Activated CD4-positive, alpha-beta T cell treated with anti-CD3 and anti-CD28 coated beads, Interleukin-2, amount 50 U/mL, for 16 hours (primary cell): ENCODE data around the gene AIFM2.
"Not testable (repeated sequence)": the region's sequence is repeated elsewhere in the genome, so short reads cannot be mapped to it uniquely, and the experiment has no call there.

ENCODE experiments used
- DNase-seq: peaks from one replicate; pipeline ENCODE4 v3.0.0-alpha.2; 2020

Gene AIFM2

DNA sequence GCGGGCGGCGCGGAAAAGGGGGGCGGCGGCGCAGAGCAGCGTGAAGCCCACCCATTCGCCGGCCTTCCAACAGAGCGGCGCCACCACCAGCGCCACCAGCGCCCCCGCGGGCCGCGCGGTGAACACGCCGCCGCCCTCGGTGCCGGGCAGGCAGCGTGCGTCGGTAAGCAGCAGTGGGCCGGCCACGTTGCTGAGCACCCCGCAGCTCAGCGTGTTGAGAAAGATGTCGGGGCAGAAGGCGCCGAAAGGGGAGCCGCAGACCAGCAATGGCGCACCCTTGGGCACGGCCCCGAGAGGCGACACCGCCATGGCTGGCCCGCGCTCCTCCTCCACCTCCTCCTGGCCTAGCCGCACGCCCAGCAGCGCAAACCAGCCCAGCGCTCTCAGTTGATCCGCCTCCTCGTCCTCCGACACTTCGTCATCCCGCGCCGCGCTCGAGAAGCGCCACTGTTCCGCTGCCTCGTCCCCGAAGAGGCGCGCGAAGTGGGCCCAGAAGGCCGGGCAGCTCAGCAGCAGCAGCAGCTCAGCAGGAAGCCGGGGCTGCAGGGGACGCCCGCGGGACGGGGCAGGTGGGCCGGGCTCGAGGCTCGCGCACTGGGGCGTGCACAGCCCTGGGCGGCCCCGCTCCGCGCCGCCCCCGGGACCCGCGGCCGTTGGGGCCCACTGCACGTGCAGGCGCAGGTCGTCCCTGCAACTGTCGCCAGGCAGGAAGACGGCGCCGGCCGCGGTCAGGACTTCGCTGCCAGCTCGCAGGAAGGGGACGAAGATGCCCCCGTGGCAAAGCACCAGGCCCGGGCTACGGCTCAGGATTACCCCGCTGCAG lies 13.3 kb upstream of the AIFM2 start:
- peak; percentile 72 for DNase-seq

DNA sequence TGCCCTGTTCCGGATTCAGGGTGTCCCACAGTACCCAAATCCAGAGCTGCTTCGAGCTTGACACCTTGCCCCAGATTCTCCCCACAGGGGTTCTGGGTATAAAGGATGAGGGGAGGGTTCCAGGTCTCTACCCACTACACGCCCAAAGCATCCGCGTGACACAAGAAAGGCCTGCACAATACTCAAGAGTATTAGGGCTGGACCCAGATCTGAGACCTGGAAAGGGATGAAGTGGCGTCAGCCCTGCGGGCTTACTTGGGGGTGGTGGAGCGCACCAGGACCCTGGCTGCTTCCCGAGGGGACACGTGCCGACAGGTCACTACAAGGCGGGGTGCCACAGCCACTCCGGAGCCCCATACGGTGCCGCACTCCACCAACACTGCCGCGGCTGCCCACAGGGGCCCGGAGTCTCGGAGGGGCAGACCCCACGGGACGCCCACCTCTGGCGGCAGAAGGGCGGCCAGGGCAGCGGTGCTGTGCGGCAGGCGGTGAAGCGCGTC lies 12.6 kb upstream of the AIFM2 start:
- no peak for DNase-seq

DNA sequence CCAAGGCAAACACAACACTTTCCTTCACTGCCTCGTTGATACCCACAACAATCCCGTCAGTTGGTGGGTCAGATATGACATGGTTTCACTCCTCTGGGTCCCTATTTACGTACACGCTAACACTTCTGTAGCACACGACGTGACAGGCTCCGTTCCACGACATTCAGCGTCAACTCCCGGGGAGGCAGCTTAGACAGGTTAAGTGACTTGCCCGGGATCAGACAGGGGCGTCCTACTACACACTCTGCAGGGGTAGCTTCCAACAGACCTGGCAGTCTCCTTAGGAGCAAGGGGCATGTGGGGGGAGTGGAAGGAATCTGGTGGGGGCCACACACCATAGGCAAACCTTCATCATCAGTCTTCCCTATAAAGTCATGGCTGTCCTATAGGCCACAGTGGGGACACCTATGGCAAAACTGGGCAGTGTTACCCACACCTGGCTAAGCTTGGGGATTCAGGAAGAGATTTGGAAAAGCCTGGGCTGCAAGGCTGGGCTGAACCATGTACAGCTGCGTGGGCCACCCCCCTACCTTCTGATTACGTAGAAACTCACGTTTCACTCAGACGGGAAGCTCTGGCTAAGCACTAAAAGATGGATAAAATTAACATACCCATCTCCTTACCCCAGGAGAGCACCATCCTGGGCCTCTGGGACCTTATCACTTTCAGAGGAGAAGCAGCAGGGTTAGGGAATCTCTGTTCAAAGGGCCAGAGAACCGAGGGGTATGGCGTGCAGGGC lies 11.9 kb upstream of the AIFM2 start:
- DNase-seq = no peak

DNA sequence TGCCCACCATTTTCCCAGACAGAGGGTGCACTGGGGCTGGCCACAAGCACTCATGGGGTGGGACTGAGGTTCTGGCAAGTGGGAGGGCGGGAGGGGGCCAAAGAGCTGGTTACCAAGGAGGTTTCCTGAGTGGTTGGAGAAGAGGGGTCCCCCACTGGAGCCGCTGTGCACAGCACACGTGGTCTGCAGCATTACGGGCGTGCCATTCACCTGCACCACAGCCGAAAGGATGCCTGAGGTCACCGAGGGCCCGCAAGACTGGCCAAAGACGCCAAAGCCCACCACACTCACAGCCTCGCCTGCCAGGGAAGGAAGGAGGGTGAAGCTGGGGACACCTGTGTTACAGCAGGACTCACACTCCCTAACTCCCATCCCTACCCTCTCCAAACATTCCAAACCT lies 9.9 kb upstream of the AIFM2 start:
- no peak for DNase-seq

DNA sequence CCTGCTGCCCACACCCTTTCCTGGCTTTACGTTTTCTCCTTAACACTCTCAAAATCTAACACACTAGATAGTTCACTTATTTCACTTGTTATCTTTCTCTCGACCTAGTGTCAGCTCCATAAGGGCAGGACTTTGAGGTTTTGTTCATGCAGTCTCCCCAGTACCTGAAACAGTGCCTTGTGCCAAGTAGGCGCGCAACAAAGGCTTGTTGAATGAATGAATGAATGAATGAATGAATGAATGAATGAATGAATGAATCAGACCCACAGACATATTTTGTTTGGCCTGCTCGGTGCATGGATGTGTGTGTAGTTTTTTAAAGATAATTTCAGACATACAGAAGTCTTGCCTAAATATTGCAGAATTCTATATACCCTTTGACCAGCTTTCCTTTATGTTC lies 7.7 kb upstream of the AIFM2 start:
- no peak for DNase-seq

DNA sequence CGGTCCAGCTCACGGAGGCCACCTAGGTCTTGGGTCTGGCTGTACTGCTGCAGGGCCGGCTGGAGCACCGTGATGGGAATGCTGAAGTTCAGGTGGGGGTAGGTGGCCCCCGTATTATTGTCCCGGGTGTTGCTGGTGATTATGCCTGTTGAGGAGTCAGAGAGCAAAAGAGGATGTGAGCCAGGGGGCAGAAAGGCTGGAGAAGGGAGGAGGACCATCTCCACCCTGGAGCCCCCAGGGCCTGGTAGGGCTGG lies 7.3 kb upstream of the AIFM2 start:
- no peak for DNase-seq

DNA sequence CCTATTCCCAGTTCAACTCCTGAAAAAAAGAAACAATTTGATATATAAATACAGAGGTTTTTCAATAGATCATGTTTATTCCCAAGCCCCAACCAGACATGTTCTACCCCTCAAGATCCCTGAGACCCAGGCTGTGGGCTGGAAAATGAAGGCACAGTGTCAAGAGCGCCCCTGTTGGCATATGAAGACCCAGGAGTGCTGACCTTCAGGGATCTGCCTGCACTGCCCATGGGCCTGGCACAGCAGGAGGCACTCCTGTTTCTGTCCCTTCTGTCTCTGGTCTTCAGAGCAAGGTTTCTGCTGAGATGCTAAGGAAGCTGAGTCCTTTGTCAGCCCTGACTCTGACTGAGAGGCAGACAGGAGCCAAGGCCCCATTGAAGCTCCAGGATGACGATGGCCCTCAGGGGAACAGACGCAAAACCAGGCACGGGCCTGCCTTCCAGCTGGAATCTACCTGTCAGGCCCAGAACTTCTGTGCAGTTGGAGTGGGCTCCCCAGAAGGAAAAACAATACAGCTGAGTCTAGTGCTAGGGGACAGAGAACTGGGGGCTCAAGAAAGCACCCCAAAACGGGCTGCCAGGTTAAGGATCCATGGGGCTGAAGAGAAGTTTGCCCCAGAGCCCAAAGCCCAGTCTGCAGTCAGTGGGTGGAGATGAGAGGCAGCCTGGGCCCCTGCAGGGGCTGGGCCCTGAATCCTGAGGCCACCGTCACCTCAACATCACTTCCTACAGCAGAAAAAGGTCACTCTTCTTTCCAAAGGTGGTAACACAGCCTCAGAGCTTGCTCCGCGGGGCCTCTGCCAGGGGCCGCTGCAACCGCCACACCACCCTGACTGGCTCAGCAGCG lies 6.7 kb upstream of the AIFM2 start:
- no peak for DNase-seq

DNA sequence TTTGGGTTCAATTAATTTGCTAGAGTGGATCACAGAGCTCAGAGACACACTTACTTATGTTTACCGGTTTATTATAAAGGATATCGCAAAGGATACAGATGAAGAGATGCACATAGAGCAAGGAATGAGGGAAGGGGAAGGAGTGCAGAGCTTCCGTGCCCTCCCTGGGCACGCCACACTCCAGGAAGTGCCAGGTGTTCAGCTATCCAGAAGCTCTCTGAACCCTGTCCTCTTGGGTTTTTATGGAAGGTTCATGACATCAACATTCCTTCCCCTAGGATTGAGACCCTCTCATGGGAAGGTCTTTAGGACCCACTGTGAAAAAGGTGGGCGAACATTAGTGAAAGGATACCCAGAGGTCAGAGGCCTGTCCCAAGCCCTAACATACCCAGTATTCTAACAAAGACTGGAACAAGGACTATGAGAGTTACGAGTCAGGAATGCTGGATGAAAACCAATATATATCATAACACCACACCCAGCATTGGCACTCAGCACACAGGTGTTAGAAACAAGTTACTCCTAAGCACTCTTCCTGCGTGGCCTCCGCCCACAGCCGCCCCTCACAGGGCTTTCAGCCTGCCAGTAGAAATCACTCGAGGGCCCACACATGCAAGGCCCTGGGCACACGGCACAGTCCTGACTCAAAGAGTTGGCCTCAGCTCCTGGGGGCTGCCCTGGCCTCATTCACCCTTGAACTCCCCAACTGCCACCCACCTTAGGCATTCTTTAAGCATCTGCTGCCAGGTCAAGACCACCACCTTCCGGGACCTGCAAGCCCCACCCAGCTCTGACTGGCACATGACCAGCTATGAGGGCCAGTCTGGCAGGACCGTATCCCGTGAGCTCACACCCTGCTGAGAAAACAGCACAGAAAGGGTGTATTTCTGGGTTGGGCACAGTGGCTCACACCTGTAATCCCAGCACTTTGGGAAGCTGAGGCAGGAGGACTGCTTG lies 5.6 kb upstream of the AIFM2 start:
- no peak for DNase-seq

DNA sequence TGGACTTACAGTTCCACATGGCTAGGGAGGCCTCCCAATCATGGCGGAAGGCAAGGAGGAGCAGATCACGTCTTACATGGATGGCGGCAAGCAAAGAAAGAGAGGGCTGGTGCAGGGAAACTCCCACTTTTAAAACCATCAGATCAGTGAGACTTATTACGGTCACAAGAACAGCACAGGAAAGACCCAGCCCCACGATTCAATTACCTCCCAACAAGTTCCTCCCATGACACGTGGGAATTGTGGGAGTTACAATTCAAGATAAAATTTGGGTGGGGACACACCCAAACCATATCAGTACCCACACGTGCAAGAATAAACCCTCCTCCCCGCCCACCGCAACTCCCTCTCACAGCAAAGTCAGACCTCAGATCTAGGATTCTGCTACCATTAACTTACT lies 4.5 kb upstream of the AIFM2 start:
- no peak for DNase-seq

DNA sequence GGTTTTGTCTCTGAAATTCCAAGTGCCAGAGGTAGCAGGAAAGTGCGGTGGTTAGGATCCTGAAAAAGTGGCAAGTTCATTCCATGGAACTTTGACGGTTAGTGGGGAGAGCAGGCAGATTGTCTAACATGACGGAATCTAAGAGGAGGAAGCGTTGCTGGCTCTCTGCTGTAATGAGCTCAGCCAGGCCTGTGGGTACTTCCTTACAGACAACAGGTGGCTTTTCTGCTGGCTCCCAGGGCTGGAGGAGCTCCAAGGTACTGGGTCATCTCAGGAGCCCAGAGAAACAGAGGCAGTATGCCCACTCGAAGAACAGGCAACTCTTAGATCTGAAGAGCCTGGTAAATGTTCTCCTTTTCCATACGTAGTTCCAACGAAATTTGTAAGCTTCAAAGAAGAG lies 3.1 kb upstream of the AIFM2 start:
- no peak for DNase-seq

DNA sequence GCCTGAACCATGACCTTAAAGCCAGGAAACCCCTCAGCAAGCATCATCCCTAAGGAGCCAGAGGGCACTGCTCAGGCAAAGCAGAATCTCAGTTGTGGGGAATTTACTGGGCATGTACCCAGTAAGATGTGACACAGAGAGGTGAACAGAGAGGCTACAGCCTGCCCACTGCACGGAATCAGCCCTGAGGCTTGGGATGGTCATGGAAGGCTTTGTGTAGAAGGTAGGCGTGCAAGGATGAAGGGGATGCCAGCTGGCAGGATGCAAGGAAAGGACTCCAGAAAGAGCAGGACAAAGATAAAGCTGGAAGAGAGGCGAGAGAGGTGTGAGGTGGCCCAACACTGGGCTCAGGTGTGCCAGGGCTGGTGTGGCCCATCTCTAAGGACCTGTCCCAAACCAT lies 2.4 kb upstream of the AIFM2 start:
- DNase-seq = no peak

DNA sequence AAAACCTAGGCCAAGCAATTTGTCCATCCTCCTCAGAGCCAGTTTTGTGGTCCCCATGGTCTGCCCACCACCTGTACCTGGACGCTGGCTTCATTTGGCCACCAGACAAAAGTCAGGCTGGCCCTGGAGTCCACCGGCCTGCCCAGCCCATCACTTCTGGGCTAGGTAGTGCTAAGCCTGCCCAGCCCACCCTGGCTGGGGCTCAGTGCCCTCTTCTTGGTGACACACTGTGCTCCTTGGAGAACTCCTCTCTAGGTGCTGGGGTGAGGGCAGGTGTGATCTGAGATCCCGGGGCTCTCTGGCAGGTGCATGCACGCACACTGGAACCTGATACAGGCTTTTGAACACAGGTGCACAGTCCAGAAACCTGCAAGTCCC lies 1.1 kb downstream of the AIFM2 start:
- DNase-seq = no peak

DNA sequence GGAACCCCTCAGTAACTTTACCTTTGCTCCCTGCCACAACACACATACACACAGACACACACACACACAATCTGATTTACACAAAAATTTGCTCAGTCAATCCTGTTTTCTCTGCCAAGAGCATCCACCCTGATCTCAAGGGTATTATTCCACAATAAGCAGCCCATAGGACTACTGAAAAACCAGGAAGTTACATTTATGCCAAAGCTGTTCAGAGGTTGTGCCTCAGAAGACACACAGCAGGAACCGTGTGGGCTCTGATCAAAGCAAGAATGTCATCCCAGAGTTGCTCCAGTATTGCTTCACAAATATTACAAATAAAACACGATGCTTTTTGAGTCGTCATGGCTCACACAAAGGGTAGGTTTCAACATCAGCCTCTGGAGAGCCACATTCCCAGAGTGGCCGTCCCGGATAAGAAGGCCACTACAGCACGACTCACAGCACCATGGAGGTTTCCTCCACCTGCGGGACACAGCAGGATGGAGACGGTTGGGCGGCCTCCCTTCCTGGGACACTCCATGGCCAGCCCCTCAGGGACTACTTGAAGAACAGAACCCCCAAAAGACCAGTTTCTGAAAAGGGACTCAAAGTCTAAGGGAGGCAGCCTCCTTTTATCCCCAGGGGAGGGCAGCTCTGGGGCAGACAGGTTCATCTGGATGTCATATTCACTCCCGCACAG lies 1.6 kb downstream of the AIFM2 start:
- no peak for DNase-seq

DNA sequence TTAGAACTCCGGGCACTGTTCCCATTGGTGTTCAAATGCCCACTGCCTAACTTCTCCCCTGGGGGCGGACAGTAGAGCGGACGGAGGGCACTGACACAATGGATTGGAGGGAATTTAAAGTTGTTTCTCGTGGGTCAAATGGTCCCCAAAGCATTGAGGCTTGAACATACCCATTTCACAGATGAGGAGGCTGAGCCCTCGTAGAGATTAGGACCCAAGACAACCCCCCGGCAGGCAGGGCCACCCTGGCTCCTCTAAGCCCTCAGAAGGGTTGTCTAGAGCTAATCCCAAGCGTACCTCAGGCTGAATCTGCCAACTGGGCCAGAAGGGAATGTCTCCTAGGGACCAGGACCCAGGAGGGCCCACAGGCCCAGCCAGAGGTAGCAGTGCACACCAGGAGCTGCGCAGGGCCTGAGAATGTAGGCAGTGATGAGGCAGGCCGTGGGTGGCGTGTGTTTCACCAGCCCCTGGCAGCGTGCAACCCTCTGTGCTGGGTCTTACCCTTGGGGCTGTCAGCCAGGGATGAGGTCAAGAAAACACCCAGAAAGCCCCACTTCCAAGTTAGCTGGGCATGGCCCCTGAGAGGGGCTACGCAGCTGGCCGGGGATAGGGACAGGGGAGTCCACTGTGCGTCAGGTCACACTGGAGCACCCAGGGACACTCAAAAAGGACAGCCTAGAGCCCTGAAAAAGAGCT lies 5.8 kb downstream of the AIFM2 start:
- DNase-seq = no peak

DNA sequence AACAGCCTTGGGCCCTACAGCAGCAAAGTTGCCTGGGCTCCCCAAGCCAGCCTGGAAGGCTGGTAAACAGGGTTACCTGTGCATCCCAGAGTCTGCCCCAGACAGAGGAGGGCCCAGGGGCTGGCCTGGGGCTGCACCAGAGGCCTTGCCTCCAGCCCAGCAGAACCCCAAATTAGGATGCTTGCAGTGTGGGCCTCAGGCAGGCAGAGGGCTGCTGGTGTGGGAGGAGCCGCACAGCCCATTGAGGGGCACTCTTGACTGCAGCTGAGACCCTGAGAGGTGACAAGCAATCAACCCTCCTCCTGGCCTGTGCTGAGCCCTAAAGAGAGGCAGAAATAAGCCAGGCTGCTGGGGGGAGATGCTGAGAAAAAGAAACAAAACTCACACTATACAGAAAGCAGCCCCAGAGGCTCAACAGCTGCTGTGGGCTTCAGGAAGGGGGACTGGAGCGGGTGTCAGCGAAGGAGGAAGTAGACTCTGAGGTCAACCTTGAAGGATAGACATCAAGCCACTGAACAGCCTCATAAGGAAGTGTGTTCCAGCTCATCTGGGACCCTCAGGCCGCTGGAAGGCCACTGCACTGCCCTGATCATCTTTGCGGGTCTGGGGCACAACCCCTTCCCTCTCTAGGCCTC lies 6.6 kb downstream of the AIFM2 start:
- no peak for DNase-seq

DNA sequence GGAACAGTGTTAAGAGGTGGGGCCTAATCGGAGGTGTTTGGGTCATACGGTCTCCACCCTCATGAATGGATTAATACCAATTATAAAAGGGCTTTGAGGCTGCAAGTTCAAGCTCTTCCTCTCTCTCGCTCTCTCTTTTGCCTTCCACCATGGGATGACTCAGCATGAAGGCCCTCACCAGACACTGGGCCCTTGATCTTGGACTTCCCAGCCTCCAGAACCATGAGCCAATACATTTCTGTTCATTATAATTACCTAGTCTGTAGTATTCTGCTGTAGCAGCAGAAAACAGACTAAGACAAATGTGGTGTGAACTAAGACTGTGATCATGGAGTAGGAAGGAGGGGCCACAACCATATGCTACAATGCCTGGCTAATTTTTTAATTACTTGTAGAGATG lies 7.7 kb downstream of the AIFM2 start:
- DNase-seq = no peak

DNA sequence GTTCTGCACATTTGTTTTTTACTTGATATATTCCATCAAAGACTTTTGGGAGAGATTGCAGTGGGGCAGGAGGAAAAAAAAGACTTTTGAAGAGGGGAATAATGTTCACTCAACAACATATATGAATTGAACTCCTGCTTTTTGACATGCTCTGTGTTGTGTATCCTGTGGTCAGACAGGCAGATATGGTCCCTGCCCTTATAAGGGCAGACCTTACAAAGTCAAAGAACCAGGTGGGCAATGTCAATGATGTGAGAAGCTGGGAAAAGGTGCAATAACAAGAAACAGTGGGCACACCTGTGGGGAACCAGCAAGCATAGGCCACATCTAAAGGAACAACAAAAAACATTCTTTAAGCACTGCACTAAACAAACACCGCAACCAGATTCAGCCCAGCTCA lies 8.2 kb downstream of the AIFM2 start:
- no peak for DNase-seq

DNA sequence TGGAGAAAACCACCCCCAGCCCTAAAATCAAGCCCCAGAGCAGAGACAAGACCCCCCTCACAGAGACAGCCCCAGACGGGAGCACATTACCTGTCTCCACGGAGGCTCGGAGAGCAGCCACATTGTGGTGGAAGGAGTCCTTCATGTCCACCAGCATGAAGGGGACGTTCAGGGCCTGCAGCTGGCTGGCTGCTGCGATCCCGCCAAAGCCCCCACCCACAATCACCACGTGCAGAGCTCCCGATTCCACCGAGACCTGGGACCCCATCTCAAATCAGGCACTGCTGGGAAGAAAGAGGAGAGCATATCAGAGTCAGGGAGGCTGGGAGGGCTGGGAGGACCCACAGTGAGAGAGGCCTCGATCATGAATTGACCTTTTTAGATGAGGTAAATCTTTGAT lies 8.8 kb downstream of the AIFM2 start:
- no peak for DNase-seq

DNA sequence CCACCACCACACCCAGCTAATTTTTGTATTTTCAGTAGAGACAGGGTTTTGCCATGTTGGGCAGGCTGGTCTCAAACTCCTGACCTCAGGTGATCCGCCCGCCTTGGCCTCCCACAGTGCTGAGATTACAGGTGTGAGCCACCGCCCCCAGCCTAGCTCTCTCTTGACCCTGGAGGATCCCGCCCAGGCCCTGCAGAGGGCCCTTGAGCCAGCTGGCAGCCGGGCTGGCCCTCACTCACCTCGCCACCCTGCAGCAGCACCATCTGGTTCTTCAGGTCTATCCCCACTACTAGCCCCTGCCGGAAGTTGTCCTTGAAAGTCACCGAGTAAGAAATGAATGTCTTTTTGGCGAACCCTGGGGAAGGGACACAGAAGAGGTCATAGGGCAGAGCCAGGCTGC lies 9.5 kb downstream of the AIFM2 start:
- DNase-seq = not testable (repeated sequence)

DNA sequence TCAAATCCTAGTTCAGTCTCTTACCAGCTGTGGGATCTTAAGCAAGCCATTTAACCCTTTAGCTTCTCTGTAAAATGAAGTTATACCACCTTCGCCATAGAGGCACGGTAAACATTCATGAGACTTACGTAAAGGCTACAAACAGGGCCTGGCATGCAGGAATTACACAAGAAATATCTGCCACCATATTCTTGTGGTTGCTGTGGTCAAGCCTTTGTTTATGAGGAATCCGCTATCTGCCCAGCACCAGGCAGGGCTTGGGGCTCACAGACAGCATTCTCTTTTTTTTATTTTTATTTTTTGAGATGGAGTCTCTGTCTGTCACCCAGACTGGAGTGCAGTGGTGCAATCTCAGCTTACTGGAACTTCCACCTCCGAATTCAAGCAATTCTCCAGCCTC lies 9.9 kb downstream of the AIFM2 start:
- DNase-seq = no peak
